Measurements from ENCODE around the gene NTM.
A peak's percentile ranks its signal among the peaks of the same experiment; 100 is the strongest.

NTM gene

DNA sequence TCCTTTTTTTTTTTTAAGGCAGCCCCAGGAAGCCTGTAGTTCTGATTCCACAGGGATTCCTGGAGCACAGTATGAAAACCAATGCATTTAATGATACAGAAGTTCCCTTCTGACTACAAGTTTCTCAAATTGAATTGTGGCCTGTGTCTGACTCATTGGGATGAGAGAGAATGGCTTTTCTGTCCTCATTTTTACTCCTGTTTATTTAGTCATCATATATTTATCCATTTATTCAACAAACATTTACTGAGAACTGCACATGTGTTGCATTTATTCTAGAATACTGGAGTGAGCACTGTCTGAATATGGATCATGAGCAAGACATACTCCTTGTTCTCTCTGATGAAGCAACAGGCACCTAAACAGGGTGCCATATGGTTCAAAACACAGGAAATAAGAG, 231.2 kb downstream of the NTM start:
- DNase-seq (ENCODE audit: low read depth) = no peak

DNA sequence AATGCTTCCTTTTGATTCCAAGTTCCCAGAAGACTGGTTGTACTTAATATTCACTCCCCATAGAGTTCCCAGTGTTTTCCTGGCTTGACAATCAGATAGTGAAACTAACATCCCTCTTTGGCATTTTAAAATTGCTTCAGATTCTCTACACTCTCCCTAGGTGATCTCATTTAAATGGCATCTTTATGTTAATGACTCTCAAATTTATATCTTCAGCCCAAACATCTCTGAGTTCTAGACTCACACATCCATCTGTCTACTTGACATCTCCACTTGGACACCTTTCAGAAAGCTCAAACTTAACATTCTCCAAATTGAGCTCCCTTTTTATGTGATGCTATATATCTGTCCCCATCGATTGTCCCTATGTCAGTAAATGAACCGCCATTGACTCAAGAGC, 232.0 kb downstream of the NTM start:
- DNase-seq (ENCODE audit: low read depth) = no peak

DNA sequence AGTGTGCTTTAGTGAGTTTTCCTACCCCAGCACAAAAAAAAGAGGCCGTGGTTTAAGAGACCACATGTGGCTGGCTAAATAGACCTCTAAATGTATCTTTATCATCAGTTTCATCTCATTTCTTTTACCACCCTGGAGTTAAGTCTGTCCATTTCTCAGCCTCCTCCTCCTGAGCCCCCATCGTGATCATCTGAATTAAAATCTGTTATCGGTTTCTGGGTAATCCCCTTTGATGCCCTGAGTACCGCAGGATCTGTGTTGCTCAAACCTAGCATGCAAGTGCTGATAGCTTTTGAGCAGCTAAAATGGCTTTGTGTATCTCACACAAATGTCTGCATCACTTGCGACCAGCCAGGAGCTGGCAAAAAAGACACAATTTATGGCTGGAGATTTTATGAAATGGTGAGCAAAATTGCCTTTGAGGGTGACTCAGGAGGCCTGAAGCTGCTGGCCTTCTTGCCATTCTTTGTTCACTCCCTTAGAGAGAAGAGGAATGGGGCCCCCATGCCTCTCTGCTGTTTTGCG, 236.5 kb downstream of the NTM start:
- DNase-seq (ENCODE audit: low read depth) = no peak

DNA sequence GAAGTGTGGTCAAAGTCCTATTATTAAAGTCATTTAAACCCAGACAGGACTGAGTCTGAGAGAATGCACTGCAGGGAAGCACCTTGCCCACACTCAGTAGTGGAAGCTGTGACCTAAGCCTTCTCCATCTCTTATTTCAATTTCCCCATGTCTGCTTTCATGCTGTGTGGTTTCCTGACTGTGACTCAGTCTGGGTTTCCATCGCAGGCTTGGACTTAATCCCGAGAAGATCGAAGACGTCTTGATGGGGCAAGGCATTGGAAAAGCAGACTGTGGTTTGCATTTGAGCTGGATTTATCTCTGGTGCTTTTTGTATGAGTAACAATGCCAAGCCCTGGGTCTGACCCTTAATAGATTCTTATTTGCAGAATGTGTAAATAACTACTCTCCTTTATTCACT, 238.9 kb downstream of the NTM start:
- peak; percentile 72 for DNase-seq (ENCODE audit: low read depth)

DNA sequence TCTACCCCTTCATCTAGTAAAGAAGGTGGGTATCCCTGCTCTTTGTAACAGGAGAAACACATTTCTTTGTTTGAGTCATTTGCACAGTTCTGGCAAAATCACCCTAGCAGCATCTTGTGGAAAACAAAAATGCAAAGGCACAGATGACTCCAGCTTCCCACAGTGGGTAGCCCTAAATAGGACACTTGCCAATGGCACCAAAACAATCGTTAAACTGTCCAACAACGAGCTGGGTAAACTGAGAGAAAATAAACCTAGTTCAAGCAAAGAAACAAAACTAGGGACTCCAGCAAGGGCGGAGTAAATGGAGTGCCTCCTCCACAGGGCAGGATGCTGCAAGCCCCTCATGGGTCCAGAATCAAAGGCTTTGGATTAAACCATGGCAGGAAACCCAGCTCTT, 239.5 kb downstream of the NTM start:
- no peak for DNase-seq (ENCODE audit: low read depth)

DNA sequence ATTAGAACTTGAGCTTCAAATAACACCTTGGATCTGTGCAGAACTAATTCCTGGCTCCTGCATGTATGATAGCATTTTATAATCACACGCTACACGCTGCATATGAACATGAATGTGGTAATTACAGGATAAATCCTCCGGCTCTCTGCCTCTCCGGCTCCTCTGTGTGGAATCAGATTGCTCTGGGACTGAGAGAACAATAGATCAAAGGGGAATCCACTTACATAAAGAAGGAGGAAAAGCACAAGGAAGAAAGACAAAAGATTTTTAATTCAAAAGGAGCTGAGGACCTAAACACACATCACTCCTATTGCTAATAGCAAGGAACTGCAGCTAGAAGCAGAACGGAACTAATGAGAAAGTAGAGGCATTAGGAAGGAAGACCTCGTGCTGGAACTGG, 240.9 kb downstream of the NTM start:
- no peak for DNase-seq (ENCODE audit: low read depth)

DNA sequence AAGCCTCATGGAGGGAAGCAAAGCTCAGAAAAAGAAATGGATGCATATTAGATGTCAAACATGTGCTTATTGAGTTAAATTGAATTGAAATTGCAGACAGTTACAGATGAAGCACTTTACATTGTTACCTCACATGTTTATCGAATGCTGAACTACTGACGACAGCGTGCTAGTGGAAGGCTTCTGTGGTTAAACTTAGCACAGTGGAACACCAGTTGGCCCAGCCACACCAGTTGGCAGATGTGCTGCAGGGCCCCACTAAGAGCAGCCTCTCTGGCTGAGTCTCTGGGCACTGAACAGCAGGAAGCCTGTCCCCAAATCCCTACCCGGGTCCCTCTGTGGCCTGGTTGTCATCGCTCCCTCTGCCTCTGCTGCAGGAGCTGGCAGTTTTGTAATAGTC, 242.1 kb downstream of the NTM start:
- no peak for DNase-seq (ENCODE audit: low read depth)

DNA sequence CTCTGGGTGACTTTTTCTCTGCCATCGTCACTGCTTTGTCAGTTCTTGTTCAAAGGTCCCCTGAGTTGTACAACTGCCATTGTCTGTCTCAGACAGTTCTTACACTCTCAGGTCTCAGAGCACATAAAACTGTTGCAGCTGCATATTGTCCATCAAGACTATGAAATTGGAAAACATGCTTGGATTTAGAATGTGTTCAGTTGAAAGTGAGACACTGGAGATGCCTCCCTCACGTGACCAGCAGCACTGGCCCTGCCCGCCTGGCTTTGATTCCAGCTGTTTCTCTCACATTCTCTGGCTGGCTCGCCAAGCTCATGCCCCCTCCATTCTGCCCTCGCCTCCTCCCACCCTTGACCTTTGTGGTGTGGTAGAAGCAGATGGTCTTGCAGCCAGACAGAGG, 244.2 kb downstream of the NTM start:
- no peak for DNase-seq (ENCODE audit: low read depth)

DNA sequence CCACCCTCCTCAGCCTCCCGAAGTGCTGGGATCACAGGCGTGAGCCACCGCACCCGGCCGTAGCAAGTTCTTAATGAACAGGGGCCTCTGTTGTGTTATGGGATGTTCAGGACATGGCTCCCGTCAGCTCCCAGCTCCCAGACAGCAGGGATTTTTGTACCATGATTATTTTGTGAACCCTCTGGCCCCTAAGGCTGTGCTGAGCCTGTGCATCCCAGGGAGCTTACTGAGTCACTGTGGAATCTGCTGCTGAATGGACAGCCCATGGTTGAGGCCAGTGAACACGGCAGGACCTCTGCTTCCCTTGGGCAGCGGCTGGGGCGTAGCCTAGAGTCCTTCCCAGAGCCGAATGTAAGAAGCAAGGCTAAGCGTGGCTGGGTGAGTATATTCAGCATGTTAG, 245.2 kb downstream of the NTM start:
- DNase-seq (ENCODE audit: low read depth) = no peak

DNA sequence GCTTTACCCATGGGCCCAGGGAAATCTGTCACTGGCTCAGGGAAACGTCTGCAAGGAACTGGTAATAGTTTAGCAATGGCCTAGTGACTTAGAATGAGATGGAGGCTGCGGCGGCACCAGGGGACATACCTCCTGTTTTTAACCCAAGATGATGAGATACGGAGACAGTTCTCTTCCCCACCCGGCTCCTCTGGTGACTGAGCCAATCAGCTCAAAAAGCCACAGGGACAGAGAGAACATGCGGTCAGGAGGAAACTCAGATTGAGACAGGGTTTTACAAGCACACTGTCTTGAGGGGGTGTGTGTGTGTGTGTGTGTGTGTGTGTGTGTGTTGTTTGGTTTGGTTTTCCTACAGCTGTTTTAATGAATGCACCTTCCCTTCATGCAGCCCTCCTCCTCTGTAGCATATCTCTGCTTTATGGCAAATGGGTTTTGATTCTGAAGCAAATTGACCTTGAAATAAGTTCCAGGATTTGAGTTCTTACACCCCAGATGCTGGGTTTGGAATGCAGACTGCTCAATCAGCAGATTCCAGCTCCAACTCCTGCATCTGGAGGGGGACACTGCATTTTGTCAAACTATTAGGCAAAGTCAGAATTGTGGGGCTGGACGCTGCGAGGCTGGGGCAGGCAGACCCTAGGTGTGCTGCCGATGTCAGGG, 246.2 kb downstream of the NTM start:
- no peak for DNase-seq (ENCODE audit: low read depth)

DNA sequence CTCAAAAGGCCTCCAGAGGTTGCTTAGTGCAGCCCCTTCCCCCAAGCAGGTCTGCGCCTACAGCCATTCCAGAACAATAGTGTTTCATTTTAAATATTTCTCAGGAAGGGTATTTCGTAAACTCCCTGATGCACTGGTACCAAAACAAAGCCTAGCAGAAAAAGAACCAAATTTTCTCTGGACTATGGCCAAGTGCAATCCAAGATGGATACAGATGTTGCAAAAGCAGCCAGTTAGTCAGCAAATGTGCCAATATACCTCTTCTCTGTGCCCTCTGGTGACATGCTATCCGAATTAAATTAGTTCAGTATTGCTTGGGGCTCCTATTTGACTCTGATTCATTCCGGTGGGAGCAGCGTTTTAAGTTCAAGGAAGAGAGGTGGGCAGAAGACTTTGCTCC, 247.8 kb downstream of the NTM start:
- DNase-seq (ENCODE audit: low read depth) = no peak

DNA sequence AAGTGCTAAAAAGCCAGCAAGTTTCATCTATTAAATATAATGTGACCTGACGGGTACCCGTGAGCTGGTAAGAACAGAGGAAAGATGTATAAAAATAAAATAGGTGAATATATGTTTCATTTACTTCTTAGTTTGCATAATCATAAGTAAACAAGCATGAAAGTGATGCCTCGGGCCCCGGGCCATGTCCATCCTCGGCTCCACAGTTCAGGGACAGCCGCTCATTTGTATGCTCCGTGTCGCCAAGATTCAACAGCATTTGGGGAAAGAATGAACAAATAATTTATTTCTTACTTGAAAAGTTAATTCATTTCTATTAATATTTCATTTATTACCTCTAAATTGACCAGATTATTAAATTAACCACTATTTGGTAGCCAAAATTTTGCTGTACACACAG, 251.8 kb downstream of the NTM start:
- DNase-seq (ENCODE audit: low read depth) = no peak

DNA sequence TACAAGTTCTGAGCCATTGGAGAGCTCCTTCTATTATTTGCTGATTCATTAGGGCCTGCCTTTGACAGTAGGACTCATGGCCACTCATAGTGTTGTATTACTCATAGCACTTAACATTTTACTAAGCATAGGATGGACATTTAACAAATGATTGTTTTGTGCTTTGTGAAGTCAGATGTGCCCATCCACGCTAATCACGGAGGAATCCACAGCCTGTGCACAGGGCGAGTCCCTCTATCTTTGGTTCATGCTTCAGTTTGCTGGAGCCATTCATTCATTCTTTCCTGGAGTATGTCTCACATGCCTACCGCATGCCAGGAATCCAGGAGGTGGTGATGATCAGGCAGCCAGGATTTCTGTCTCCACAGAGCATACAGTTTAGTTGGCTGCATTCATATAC, 254.1 kb downstream of the NTM start:
- DNase-seq (ENCODE audit: low read depth) = no peak

DNA sequence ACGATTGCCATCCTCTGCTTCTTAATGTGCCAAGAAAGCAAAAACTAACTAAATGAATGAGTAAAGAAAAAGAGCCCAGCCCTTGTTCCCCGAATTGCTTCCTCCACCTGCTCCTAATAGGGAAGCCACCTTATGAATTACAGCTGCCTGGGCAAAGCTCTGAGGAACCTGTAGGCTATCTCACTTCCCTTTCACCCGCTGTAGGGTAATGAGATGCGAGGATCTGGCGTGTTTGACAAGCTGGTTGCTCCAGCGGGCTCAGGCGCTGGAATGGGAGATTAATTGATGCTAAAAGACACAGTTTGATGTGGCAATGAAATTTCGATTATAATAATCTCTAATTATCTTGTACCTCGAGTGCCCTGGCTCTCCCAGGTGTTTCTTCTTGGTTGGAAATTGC, 256.4 kb downstream of the NTM start:
- DNase-seq (ENCODE audit: low read depth) = no peak

DNA sequence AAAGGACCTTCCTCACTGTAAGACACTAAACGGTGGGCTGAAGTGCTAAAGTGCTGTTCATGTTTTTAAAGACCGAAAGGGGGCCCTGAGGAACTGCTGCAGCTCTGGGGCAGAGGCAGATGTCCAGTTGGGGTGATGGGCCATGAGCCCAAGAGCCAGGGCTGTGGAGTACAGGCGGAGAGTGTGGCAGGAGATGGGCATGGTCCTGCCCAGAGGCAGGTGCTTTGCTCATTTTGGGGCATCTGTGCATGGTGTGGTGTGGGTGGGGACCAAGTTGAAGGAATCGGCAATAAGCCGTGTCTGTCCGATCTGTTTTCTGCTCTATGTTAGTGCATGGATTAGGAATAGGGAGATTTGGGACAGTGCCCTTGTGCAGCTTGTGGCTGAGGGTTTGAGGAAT, 258.3 kb downstream of the NTM start:
- no peak for DNase-seq (ENCODE audit: low read depth)

DNA sequence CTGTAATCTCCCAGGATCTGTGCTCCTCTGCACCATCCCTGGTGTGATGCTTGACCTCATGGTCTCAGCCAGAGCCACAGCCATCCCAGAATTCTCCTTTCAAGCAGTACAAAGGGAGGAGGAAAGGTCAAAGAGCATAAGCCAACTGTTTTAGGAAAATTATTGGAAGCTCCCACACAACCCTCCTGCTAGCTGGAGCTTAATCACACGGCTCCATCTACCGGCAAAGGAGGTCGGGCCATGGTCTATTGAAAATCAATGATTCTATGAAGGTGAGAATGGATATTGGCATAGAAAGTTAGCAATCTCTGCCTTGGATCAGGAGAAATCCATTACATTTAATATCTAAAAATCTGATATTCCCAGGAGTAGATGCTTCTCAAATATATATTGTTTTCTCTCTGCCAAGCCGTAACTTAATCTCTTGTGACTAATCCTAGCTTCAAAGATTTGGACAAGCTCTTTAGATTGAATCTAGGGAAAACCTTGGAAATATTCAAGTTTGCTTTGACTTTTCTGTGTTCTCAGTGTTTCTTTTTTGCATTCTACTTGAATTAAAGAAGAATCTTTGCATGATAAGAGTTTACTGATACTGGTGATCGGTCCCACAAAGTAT, 259.6 kb downstream of the NTM start:
- no peak for DNase-seq (ENCODE audit: low read depth)

DNA sequence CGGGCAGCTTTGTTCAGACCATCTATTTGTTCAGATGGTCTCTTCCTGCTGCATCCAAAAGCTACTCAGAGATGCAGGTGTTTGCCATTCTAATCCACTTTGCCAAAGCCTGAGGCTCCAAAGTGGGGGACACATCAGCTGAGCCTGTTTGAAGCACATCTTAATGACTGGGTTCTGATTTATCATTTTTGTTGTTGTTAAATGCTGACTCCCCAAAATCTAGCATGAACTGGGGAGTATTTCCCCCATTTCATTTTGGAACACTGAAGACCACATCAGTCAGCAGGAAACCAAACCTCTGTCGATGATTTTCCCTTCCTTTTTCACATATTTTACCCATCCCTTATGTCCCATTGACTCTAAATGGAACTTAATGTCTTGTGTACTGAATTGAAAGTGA, 262.6 kb downstream of the NTM start:
- no peak for DNase-seq (ENCODE audit: low read depth)

DNA sequence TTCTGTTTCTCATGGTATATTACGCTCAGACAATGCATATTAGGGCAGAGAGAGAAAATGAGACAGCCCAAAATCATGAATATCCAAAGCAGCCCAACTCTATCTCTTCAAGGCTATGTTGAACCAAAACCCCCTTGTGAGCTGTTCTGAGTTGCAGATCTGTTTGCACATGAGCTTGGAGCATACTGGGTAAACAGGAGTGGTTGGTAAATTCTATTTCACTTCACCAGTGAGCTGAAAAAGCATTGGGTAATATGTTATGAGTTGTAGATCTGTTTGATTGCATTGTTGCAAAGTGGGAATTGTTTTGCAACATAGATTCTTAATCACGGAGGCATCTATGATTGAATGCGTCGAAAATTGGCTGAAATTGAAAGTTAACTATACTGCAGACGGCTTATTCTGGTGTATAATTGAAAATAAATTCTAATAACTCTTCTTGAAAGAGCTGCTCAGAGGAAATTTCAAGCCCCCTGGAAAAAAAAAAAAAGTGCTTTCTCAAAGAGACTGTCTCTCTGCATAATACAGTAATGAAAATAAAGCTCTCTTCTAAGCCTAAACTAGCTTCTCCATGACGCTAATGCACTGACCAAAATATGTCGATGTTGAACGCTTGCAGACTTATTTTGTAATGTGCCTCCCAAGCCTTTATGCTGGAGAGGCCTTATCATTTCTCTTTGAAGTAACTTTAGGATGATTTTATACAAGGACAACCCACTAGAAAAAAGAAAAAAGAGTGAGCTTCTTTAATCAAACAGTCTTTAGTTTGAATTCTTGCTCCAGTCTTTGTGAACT, 263.7 kb downstream of the NTM start:
- no peak for DNase-seq (ENCODE audit: low read depth)

DNA sequence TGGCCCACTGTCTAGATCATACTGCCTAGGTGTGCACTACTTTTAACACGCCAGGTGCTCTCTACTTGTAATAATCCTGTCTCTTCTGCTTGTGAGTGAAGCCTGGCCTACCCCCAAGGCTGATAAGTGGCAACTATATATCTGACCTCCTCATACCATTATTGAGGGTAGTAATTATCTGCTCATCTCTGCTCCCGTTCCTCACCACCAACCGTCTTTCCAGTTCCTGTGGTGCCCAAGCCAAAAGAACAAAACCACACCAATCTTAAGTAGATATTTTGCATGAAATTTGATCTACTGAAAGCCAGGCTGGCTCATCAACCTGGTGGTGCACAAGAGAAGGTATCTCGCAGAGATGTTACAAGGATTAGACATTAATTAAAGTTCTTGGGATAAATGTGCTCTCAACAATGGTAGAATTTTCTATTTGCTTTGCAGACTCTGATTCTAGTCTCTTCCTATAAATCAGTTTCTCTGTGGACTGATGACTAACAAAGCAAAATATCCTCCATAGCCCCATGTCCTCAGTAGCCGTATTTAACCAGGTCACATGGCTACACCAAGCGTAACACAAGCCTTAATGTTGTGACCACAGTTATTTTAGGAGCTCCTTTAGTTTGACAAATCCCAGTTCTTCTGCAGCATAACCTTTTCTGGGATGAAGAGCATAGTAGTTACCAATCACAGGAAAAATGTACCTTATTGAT, 267.2 kb downstream of the NTM start:
- DNase-seq (ENCODE audit: low read depth) = peak; percentile 1

DNA sequence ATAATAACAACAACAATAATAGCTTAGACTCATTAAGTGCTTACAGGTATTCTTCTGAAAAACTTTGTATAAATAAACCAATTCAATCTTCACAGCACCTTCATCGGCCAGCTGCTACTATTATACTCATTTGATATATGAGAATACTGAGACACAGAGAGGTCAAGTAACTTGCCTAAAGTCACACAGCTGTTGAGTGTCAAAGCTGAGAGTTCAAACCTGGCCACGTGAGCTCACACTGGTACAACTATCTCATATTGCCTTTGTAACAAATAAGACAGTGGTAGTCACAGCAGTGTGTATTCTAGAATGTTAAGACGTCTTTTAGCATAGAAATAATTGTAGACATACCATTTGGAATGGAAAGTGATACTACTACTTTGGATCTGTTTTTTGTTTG, 268.5 kb downstream of the NTM start:
- DNase-seq (ENCODE audit: low read depth) = no peak

DNA sequence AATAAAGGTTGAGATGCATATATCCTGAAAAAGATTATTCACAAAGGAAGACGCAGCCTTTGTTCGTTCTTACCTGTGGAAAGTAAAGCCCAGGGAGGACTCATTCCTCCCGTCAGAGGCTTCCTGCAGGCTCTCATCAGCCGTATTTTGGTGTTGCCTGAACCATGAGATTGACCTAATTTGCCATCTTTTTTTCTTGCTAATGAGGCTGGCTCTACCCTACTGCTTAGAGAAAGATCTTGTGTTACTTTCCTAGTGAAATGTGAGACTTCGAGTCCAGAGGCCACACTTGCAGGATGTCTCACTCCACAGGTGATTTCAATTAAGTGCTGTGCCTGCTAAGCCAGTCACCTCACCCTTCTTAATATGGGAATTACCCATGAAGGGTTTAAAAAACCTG, 269.9 kb downstream of the NTM start:
- DNase-seq (ENCODE audit: low read depth) = no peak

DNA sequence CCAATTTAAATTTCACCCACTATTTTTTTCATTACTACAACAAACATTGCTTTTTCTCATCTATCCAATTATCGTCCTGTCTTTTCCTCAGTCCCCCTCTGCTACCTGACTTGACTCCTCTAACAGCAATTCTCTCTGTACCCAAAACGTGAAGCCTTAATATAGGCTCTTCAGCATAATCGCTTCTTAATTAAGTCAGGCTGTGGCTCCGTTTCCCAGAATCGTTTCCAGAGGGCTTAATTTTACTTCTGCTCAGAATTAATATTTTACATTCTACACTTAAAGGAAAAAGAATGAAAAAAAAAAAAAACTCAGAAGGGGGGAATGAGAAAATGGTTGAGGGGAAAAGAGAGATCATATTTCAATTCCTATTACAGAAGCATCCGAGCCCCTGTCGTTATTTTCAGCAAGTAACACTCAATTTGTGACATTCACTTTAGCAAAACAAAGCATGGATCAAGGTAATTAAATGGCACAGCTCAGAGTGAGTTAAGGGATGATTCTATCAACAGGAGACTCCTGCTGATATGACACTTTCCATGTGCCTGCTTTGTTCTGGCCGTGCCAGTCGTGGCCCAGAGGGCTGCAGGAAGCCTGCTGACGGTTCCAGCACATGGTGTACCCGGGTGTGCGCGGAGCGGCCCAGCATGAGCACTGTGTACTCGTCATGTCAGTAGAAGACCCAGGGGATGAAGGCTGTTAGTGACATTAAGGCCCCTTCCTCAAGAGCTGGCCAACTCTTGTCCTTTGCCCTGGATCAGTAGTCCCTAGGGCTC, 272.5 kb downstream of the NTM start:
- DNase-seq (ENCODE audit: low read depth) = no peak

Data from GM04504 (cell line).